HEK293 (cell line): ENCODE data around the gene ZSCAN5B.

Experiments used
- ATF2 ChIP-seq: fragments of 450-650 bp; formaldehyde crosslinking; IDR thresholded peaks from 2 replicates; pipeline ENCODE4 v1.5.1; 2016; ENCODE audit warnings: missing biosample characterization, missing genetic modification characterization, low read depth
- CTCF ChIP-seq: fragments of 450-650 bp; formaldehyde crosslinking; IDR thresholded peaks from 2 replicates; pipeline ENCODE4 v1.5.1; 2016; ENCODE audit warnings: missing biosample characterization, missing genetic modification characterization
- ZNF184 ChIP-seq: fragments of 450-650 bp; IDR thresholded peaks from 2 replicates; pipeline ENCODE4 v1.5.1; 2018; ENCODE audit warnings: missing biosample characterization, mild to moderate bottlenecking, missing genetic modification characterization
- ZNF302 ChIP-seq: fragments of 450-650 bp; formaldehyde crosslinking; IDR thresholded peaks from 2 replicates; pipeline ENCODE4 v1.5.1; 2016; ENCODE audit warnings: missing biosample characterization, missing genetic modification characterization, low read depth
- ZNF311 ChIP-seq: fragments of 450-650 bp; formaldehyde crosslinking; IDR thresholded peaks from 2 replicates; pipeline ENCODE4 v1.5.1; 2017; ENCODE audit warnings: missing biosample characterization, missing genetic modification characterization, borderline replicate concordance
- ZNF350 ChIP-seq: fragments of 450-650 bp; formaldehyde crosslinking; IDR thresholded peaks from 2 replicates; pipeline ENCODE4 v1.5.0; 2017; ENCODE audit warnings: missing biosample characterization, mild to moderate bottlenecking, missing genetic modification characterization
- ZNF629 ChIP-seq: fragments of 450-650 bp; formaldehyde crosslinking; IDR thresholded peaks from 2 replicates; pipeline ENCODE4 v1.5.1; 2017; ENCODE audit warnings: missing biosample characterization, missing genetic modification characterization
- ZSCAN16 ChIP-seq: fragments of 450-650 bp; formaldehyde crosslinking; IDR thresholded peaks from 2 replicates; pipeline ENCODE4 v1.5.1; 2016; ENCODE audit warnings: missing biosample characterization, missing genetic modification characterization
- TF ChIP-seq, protein P1 (sequence below): fragments of 450-650 bp; IDR thresholded peaks from 2 replicates; pipeline ENCODE4 v1.5.1; 2018; ENCODE audit warnings: missing biosample characterization, missing genetic modification characterization

- no peak for TF ChIP-seq CTCF (tag by site-specific recombination)
- TF ChIP-seq ATF2, result no peak
- no peak for TF ChIP-seq ZNF350 (tag by site-specific recombination)
- no peak for TF ChIP-seq ZNF311 (tag by site-specific recombination)
- TF ChIP-seq ZSCAN16 (tag by site-specific recombination), result no peak
- no peak for TF ChIP-seq ZNF302 (tag by site-specific recombination)
- TF ChIP-seq, protein P1, sequence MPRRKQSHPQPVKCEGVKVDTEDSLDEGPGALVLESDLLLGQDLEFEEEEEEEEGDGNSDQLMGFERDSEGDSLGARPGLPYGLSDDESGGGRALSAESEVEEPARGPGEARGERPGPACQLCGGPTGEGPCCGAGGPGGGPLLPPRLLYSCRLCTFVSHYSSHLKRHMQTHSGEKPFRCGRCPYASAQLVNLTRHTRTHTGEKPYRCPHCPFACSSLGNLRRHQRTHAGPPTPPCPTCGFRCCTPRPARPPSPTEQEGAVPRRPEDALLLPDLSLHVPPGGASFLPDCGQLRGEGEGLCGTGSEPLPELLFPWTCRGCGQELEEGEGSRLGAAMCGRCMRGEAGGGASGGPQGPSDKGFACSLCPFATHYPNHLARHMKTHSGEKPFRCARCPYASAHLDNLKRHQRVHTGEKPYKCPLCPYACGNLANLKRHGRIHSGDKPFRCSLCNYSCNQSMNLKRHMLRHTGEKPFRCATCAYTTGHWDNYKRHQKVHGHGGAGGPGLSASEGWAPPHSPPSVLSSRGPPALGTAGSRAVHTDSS (tag by site-specific recombination), result no peak
- no peak for TF ChIP-seq ZNF629
- no peak for TF ChIP-seq ZNF184
Measured at GRCh38 chr19:56148096-56148495, 49.5 kb downstream of the ZSCAN5B start.
